CD4-positive, alpha-beta T cell (primary cell): ENCODE measurements around the gene ARHGAP30. TPM values are rescaled to one million over a fixed set of nuclear protein-coding genes. Genes with fewer than 3 reads are reported as not detected.

Experiments used
- ATAC-seq: fragments of 200-7000 bp; cut with Tn5 transposase; one replicate; pipeline ENCODE4 v1.10.0; 2022; ENCODE audit warnings: mild to moderate bottlenecking; ENCODE audit not compliant: poor library complexity
- CTCF ChIA-PET: fragments of 350-600 bp; sonication (Branson Sonifier 250); formaldehyde crosslinking; loops from one replicate; lab custom pipeline; 2021; ENCODE audit warnings: antibody characterized with exemption, inconsistent platforms; lab: Charles Lee
- POLR2A ChIA-PET: fragments of 350-600 bp; sonication (Branson Sonifier 250); formaldehyde crosslinking; loops from one replicate; lab custom pipeline; 2021; ENCODE audit warnings: antibody characterized with exemption, inconsistent platforms; lab: Charles Lee
- DNase-seq, 14 experiments: peaks; one replicate each; pipeline ENCODE4 v3.0.0-alpha.2; 2013 to 2020; ENCODE audit warnings: mixed read lengths in 2 of 14
- H3K27ac ChIP-seq, 2 donors: one replicate each; pipeline versions ENCODE4 v1.5.1 to v1.7.0; 2013; ENCODE audit warnings: low read length in 2 of 2, low read depth in 1 of 2, mild to moderate bottlenecking in 1 of 2
- H3K27me3 ChIP-seq, 2 experiments: 1 replicate in 1 of 2; 2 replicates in 1 of 2; pipeline versions ENCODE4 v1.6.1 to v1.7.0; 2013; ENCODE audit warnings: low read length in 2 of 2, control low read depth in 1 of 2, mild to moderate bottlenecking in 1 of 2, moderate library complexity in 1 of 2; ENCODE audit not compliant: insufficient read depth in 2 of 2, control insufficient read depth in 1 of 2
- H3K36me3 ChIP-seq: one replicate; pipeline ENCODE4 v1.6.1; 2013; ENCODE audit warnings: low read length, control low read depth; ENCODE audit not compliant: insufficient read depth
- H3K4me1 ChIP-seq: one replicate; pipeline ENCODE4 v1.6.1; 2013; ENCODE audit warnings: low read length, control low read depth; ENCODE audit not compliant: insufficient read depth
- H3K4me3 ChIP-seq: one replicate; pipeline ENCODE4 v1.5.1; 2013; ENCODE audit warnings: mild to moderate bottlenecking, low read length, moderate library complexity
- H3K9me3 ChIP-seq, 2 experiments: 1 replicate in 1 of 2; 2 replicates in 1 of 2; pipeline versions ENCODE4 v1.6.1 to v1.7.0; 2013; ENCODE audit warnings: low read length in 2 of 2, mild to moderate bottlenecking in 2 of 2, control low read depth in 1 of 2, moderate library complexity in 1 of 2; ENCODE audit not compliant: control insufficient read depth in 1 of 2, insufficient read depth in 1 of 2
- H3K27ac Mint-ChIP-seq: one replicate; pipeline ENCODE4 v1.8.0; 2020; ENCODE audit warnings: mixed read lengths
- H3K27me3 Mint-ChIP-seq: one replicate; pipeline ENCODE4 v1.8.0; 2021; ENCODE audit warnings: mixed read lengths
- H3K36me3 Mint-ChIP-seq: one replicate; pipeline ENCODE4 v1.8.0; 2021; ENCODE audit warnings: low read depth, mixed read lengths
- H3K4me1 Mint-ChIP-seq: one replicate; pipeline ENCODE4 v1.8.0; 2021; ENCODE audit warnings: low read depth, mixed read lengths
- H3K4me3 Mint-ChIP-seq: one replicate; pipeline ENCODE4 v1.8.0; 2020; ENCODE audit warnings: mild to moderate bottlenecking, mixed read lengths
- H3K9me3 Mint-ChIP-seq: one replicate; pipeline ENCODE4 v1.8.0; 2020; ENCODE audit warnings: mixed read lengths
- intact Hi-C, 2 experiments: fragments of 100-400 bp; cut with DNase I in 1 of 2; cut with micrococcal nuclease in 1 of 2; formaldehyde crosslinking; loops; one replicate each; pipeline versions ENCODE4 v1.15.1 to v1.9.0; 2023 to 2025; cut with DNase I, micrococcal nuclease
- total RNA-seq, 174 experiments: library from RNA in 2 of 174; stranded (reverse) in 2 of 174; gene quantifications; one replicate each; pipeline ENCODE4 v1.2.3 and lab custom pipeline; 2021 to 2026
- TF ChIP-seq, protein P1 (sequence below): fragments of 200-600 bp; IDR thresholded peaks from one replicate; pipeline ENCODE4 v1.8.0; 2022; ENCODE audit warnings: antibody characterized with exemption, mild to moderate bottlenecking

ARHGAP30 gene
- total RNA-seq, 2 experiments from 2014 or later, result 76.6 to 78.9 TPM

DNA sequence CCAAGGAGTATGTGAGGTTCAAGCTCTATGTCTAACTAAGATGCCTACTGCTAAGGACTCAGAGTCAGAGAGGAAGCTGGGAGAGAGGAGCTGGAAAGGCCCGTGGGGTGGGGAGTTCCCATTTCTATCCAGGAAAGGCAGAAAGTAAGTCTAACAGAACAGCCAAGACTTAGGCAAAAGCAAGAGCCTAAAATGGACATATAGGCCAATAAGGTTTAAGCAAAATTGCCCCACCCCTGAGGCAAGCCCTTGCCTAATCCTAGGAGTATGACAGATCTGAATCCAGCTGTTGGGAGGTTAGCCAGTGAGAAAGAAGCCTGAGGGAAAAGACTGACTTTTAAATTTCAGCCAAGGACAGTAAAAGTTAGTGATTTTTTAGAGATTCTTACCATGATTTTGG is 26.8 kb upstream of the ARHGAP30 start:
- intact Hi-C loops, result loop anchor here (5.0 to 10.0 kb wide), 2 partner anchors 259 to 262 kb away; no protein-coding TSS in a partner anchor
- POLR2A ChIA-PET, result interaction anchor here (0.9 to 5.2 kb wide), 8 partner anchors 12 to 105 kb away, joined by 3 to 79 read pairs (median 5); partner anchors contain the start of genes ARHGAP30, NDUFS2, PPOX and TSTD1

DNA sequence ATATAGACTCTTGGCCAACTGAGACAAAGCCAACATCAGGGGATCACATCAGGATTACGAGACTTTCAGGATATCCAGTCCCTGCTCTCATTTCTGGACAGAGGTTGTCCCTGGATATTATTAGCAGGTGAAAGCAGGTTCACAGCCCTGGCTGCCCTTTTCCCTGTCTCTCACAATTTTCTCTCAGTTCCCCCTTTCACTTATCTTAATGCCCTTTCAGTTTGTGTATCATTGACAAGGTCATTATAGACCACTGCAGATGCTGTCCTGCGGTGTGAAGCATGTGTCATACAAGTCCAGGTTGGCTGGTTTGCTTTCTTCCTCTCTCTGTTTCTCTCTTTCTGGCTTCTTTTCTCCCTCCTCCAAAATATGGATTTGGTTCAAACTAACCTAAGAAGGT is 26.3 kb upstream of the ARHGAP30 start:
- H3K36me3 Mint-ChIP-seq, result peaks cover 26% of the 10 kb centered on the region
- TF ChIP-seq, protein P1, sequence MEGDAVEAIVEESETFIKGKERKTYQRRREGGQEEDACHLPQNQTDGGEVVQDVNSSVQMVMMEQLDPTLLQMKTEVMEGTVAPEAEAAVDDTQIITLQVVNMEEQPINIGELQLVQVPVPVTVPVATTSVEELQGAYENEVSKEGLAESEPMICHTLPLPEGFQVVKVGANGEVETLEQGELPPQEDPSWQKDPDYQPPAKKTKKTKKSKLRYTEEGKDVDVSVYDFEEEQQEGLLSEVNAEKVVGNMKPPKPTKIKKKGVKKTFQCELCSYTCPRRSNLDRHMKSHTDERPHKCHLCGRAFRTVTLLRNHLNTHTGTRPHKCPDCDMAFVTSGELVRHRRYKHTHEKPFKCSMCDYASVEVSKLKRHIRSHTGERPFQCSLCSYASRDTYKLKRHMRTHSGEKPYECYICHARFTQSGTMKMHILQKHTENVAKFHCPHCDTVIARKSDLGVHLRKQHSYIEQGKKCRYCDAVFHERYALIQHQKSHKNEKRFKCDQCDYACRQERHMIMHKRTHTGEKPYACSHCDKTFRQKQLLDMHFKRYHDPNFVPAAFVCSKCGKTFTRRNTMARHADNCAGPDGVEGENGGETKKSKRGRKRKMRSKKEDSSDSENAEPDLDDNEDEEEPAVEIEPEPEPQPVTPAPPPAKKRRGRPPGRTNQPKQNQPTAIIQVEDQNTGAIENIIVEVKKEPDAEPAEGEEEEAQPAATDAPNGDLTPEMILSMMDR, result no peak
- Histone ChIP-seq H3K4me3 (no peak overlapping the region), H3K27me3 (no peaks in the 10 kb centered on the region), H3K27ac (no peak overlapping the region), H3K4me1 (peaks cover 22% of the 10 kb centered on the region), H3K9me3 (no peaks in the 10 kb centered on the region), H3K36me3 (peaks cover 15% of the 10 kb centered on the region)
- ATAC-seq (no peak), DNase-seq (no peak)
- no peak overlapping the region for H3K4me3 Mint-ChIP-seq
- intact Hi-C loops, result loop anchor here (5.0 to 10.0 kb wide), 2 partner anchors 259 to 261 kb away; no protein-coding TSS in a partner anchor
- POLR2A ChIA-PET, result interaction anchor here (4.9 to 5.2 kb wide), 2 partner anchors 26 to 50 kb away, joined by 62 to 79 read pairs; partner anchors contain the start of genes ARHGAP30 and USF1
- H3K27ac Mint-ChIP-seq, result peak overlapping the region; percentile 90
- peaks cover 6% of the 10 kb centered on the region for H3K27me3 Mint-ChIP-seq
- H3K9me3 Mint-ChIP-seq, result no peaks in the 10 kb centered on the region
- CTCF ChIA-PET, result interaction anchor here (2.9 to 5.8 kb wide), 3 partner anchors 25 to 99 kb away, joined by 36 to 66 read pairs (median 46); partner anchors contain the start of genes ARHGAP30 and TSTD1
- H3K4me1 Mint-ChIP-seq, result peaks cover 23% of the 10 kb centered on the region

More for the DNA sequence above, 26.8 kb upstream of the ARHGAP30 start:
- Mint-ChIP-seq H3K4me3 (peak overlapping the region; percentile 45), H3K36me3 (peaks cover 30% of the 10 kb centered on the region), H3K9me3 (no peaks in the 10 kb centered on the region), H3K27me3 (peaks cover 6% of the 10 kb centered on the region), H3K27ac (peak overlapping the region; percentile 90), H3K4me1 (peaks cover 23% of the 10 kb centered on the region)
- Histone ChIP-seq H3K4me1 (peaks cover 22% of the 10 kb centered on the region), H3K9me3 (no peaks in the 10 kb centered on the region), H3K27ac (no peak overlapping the region), H3K4me3 (no peak overlapping the region), H3K27me3 (no peaks in the 10 kb centered on the region), H3K36me3 (peaks cover 16% of the 10 kb centered on the region)
- DNase-seq (peak in 3 of 14 experiments; percentile 5 to 49 (median 42)), ATAC-seq (no peak)
- TF ChIP-seq, protein P1, result no peak
- CTCF ChIA-PET, result interaction anchor here (1.2 to 5.8 kb wide), 5 partner anchors 26 to 100 kb away, joined by 8 to 66 read pairs (median 36); partner anchors contain the start of genes ARHGAP30, TSTD1 and USF1

DNA sequence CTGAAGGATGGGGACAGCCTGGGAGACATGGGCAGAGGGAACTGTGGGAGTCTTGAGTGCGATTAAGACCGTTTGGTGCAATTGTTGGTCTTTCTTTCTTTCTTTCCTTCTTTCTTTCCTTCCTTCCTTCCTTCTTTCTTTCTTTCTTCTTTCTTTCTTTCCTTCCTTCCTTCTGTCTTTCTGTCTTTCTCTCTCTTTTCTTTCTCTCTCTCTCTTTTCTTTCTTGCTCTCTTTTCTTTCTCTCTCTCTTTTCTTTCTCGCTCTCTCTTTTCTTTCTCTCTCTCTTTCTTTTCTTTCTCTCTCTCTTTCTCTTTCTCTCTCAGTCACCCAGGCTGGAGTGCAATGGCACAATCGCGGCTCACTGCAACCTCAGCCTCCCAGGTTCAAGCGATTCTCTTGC is 25.5 kb upstream of the ARHGAP30 start:
- Histone ChIP-seq H3K4me1 (peaks cover 22% of the 10 kb centered on the region), H3K27ac (no peak overlapping the region), H3K9me3 (no peaks in the 10 kb centered on the region), H3K36me3 (peaks cover 8% of the 10 kb centered on the region), H3K4me3 (no peak overlapping the region), H3K27me3 (no peaks in the 10 kb centered on the region)
- TF ChIP-seq, protein P1, result peak; percentile 21
- Mint-ChIP-seq H3K27me3 (peaks cover 6% of the 10 kb centered on the region), H3K4me1 (peaks cover 30% of the 10 kb centered on the region), H3K36me3 (peaks cover 19% of the 10 kb centered on the region), H3K27ac (no peak overlapping the region), H3K9me3 (no peaks in the 10 kb centered on the region), H3K4me3 (no peak overlapping the region)
- ChIA-PET CTCF (interaction anchor here (5.8 kb wide), 1 partner anchor 99 kb away, joined by 46 read pairs; no protein-coding TSS in a partner anchor), POLR2A (interaction anchor here (1.0 to 4.9 kb wide), 2 partner anchors 25 to 50 kb away, joined by 4 to 79 read pairs; partner anchors contain the start of gene ARHGAP30)
- intact Hi-C loops, result loop anchor here (5.0 to 10.0 kb wide), 2 partner anchors 258 to 260 kb away; no protein-coding TSS in a partner anchor
- no peak for ATAC-seq
- no peak for DNase-seq
